CD4-positive, alpha-beta T cell treated with Interleukin-10 for 1 hour (primary cell): Measurements from ENCODE around the gene DHX40.
A peak's percentile ranks its signal among the peaks of the same experiment; 100 is the strongest.
"Not testable (repeated sequence)": the region's sequence is repeated elsewhere in the genome, so short reads cannot be mapped to it uniquely, and the experiment has no call there.

Source experiments
- DNase-seq: peaks from one replicate; pipeline ENCODE4 v3.0.0-alpha.2; 2020

Gene DHX40

GRCh38 chr17:59632398-59632797 is 67.0 kb downstream of the DHX40 start:
- DNase-seq = no peak

- DNase-seq = no peak
Observed at GRCh38 chr17:59633658-59634359, 68.4 kb downstream of the DHX40 start.

- no peak for DNase-seq
Observed at GRCh38 chr17:59634632-59635541, 69.5 kb downstream of the DHX40 start.

- no peak for DNase-seq
Observed at GRCh38 chr17:59637611-59638310, 72.4 kb downstream of the DHX40 start.

GRCh38 chr17:59638553-59638952 is 73.1 kb downstream of the DHX40 start:
- no peak for DNase-seq

GRCh38 chr17:59641799-59642484 is 76.5 kb downstream of the DHX40 start:
- peak; percentile 44 for DNase-seq

- no peak for DNase-seq
Observed at GRCh38 chr17:59642565-59642964, 77.2 kb downstream of the DHX40 start.

GRCh38 chr17:59643159-59644140 is 78.0 kb downstream of the DHX40 start:
- no peak for DNase-seq

- no peak for DNase-seq
Observed at GRCh38 chr17:59647288-59647687, 81.9 kb downstream of the DHX40 start.

GRCh38 chr17:59649886-59650285 is 84.5 kb downstream of the DHX40 start:
- no peak for DNase-seq

GRCh38 chr17:59650642-59651041 is 85.2 kb downstream of the DHX40 start:
- DNase-seq = no peak

GRCh38 chr17:59651346-59651745 is 85.9 kb downstream of the DHX40 start:
- DNase-seq = peak; percentile 30

GRCh38 chr17:59652119-59652518 is 86.7 kb downstream of the DHX40 start:
- no peak for DNase-seq

GRCh38 chr17:59656624-59657023 is 91.2 kb downstream of the DHX40 start:
- not testable (repeated sequence) for DNase-seq
